HEK293T (cell line): Measurements from ENCODE around the gene AFF1.

Experiments
- BHLHE40 ChIP-seq: fragments of 450-650 bp; IDR thresholded peaks from 2 replicates; pipeline ENCODE4 v1.6.1; 2016; ENCODE audit warnings: mild to moderate bottlenecking, moderate library complexity, borderline replicate concordance
- FOXA1 ChIP-seq: fragments of 450-650 bp; IDR thresholded peaks from 2 replicates; pipeline ENCODE4 v1.6.1; 2016; ENCODE audit warnings: mild to moderate bottlenecking
- HDGF ChIP-seq: fragments of 450-650 bp; IDR thresholded peaks from 2 replicates; pipeline ENCODE4 v1.6.1; 2017; ENCODE audit warnings: antibody characterized with exemption, borderline replicate concordance
- SP1 ChIP-seq: fragments of 450-650 bp; IDR thresholded peaks from 2 replicates; pipeline ENCODE4 v1.6.1; 2017
- SUZ12 ChIP-seq: fragments of 450-650 bp; IDR thresholded peaks from 2 replicates; pipeline ENCODE4 v1.6.1; 2016; ENCODE audit warnings: mild to moderate bottlenecking
- TARDBP ChIP-seq: fragments of 450-650 bp; IDR thresholded peaks from 2 replicates; pipeline ENCODE4 v1.6.1; 2016
- TF ChIP-seq, protein P1 (sequence below): fragments of 450-650 bp; IDR thresholded peaks from 2 replicates; pipeline ENCODE4 v1.6.1; 2016

DNA sequence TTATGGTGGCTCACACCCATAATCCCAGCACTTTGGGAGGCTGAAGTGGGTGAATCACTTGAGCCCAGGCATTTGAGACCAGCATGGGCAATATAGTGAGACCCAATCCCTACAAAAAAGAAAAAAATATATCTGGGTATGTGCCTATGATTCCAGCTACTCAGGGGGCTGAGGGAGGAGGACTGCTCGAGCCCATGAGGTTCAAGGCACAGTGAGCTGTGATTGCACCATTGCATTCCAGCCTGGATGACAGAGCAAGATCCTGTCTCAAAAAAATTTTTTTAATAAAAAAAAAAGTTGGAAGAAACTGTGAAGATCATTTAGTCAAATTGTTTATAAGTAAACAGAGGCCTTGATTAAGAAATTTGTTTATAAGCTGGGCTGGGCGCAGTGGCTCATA lies 246.0 kb downstream of the AFF1 start:
- TF ChIP-seq SUZ12: no peak
- no peak for TF ChIP-seq HDGF
- TF ChIP-seq TARDBP: no peak
- TF ChIP-seq, protein P1, sequence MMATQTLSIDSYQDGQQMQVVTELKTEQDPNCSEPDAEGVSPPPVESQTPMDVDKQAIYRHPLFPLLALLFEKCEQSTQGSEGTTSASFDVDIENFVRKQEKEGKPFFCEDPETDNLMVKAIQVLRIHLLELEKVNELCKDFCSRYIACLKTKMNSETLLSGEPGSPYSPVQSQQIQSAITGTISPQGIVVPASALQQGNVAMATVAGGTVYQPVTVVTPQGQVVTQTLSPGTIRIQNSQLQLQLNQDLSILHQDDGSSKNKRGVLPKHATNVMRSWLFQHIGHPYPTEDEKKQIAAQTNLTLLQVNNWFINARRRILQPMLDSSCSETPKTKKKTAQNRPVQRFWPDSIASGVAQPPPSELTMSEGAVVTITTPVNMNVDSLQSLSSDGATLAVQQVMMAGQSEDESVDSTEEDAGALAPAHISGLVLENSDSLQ: no peak
- no peak for TF ChIP-seq SP1
- no peak for TF ChIP-seq BHLHE40
- no peak for TF ChIP-seq FOXA1
